Measurements from ENCODE around the gene KRT28. TPM values are rescaled to one million over a fixed set of nuclear protein-coding genes. Genes with fewer than 3 reads are reported as not detected.

KRT28 gene
- total and polyA plus RNA-seq, 2 experiments from 2014 or later, result not detected

GRCh38 chr17:40778461-40778860 is 21.3 kb downstream of the KRT28 start:
- no peaks in the 10 kb centered on the region for H3K79me2 ChIP-seq (ENCODE audit: insufficient read depth)
- TF ChIP-seq EZH2phosphoT487 (IDR thresholded peaks at IDR 0.05; ENCODE audit: insufficient read depth, low read depth) (no peak), EZH2 (IDR thresholded peaks at IDR 0.05; ENCODE audit: insufficient read depth, poor library complexity, severe bottlenecking) (no peak)
- no peak overlapping the region for H2AFZ ChIP-seq
- H3K4me1 ChIP-seq (ENCODE audit: insufficient read depth), result no peaks in the 10 kb centered on the region
- WGBS, 2 experiments (ENCODE audit: low coverage in 1 of 2, low lambda C conversion rate in 2 of 2, missing lambda C conversion rate in 2 of 2), result 29 to 31% methylated on average over 5 of the region's 5 CpGs
- no peaks in the 10 kb centered on the region for H3K9me3 ChIP-seq (ENCODE audit: low read depth)
- no peak overlapping the region for H3K9ac ChIP-seq
- H3K27me3 ChIP-seq (replicated peaks; ENCODE audit: insufficient read depth), result peaks cover 65% of the 10 kb centered on the region
- no peaks in the 10 kb centered on the region for H3K9me2 ChIP-seq (ENCODE audit: insufficient read depth)
- H3K27ac ChIP-seq, result no peak overlapping the region
- no peak overlapping the region for H3K4me3 ChIP-seq
- no peaks in the 10 kb centered on the region for H4K20me1 ChIP-seq (ENCODE audit: insufficient read depth)
- no peaks in the 10 kb centered on the region for H3K36me3 ChIP-seq (ENCODE audit: low read depth)
- in situ Hi-C loops (cut with MboI), result loop anchor here (25.0 kb wide), 1 partner anchor 416 kb away; the partner anchor contains the start of gene GJD3
- DNase-seq, result no peak
- no peak overlapping the region for H3K4me2 ChIP-seq (ENCODE audit: unreplicated experiment)
- no peaks in the 10 kb centered on the region for H3F3A ChIP-seq (ENCODE audit: insufficient read depth)

- WGBS, 2 experiments (ENCODE audit: low coverage in 1 of 2, low lambda C conversion rate in 2 of 2, missing lambda C conversion rate in 2 of 2), result 83 to 85% methylated on average over 3 of the region's 3 CpGs
- Histone ChIP-seq H3K4me1 (ENCODE audit: insufficient read depth) (no peaks in the 10 kb centered on the region), H3K36me3 (ENCODE audit: low read depth) (no peaks in the 10 kb centered on the region), H3K4me2 (ENCODE audit: unreplicated experiment) (no peak overlapping the region), H2AFZ (no peak overlapping the region), H3K9ac (no peak overlapping the region), H4K20me1 (ENCODE audit: insufficient read depth) (no peaks in the 10 kb centered on the region), H3K27ac (no peak overlapping the region), H3K79me2 (ENCODE audit: insufficient read depth) (no peaks in the 10 kb centered on the region), H3K9me2 (ENCODE audit: insufficient read depth) (no peaks in the 10 kb centered on the region), H3K9me3 (ENCODE audit: low read depth) (no peaks in the 10 kb centered on the region), H3K4me3 (no peak overlapping the region), H3F3A (ENCODE audit: insufficient read depth) (no peaks in the 10 kb centered on the region), H3K27me3 (replicated peaks; ENCODE audit: insufficient read depth) (peaks cover 68% of the 10 kb centered on the region)
- no peak for TF ChIP-seq EZH2 (IDR thresholded peaks at IDR 0.05; ENCODE audit: insufficient read depth, poor library complexity, severe bottlenecking)
- no peak for TF ChIP-seq EZH2phosphoT487 (IDR thresholded peaks at IDR 0.05; ENCODE audit: insufficient read depth, low read depth)
- in situ Hi-C loops (cut with MboI), result loop anchor here (25.0 kb wide), 1 partner anchor 416 kb away; the partner anchor contains the start of gene GJD3
- no peak for DNase-seq
These were observed 21.8 kb downstream of the KRT28 start for GRCh38 chr17:40777971-40778370.

GRCh38 chr17:40777459-40777858 is 22.3 kb downstream of the KRT28 start:
- H3K4me2 ChIP-seq (ENCODE audit: unreplicated experiment), result no peak overlapping the region
- in situ Hi-C loops (cut with MboI), result loop anchor here (25.0 kb wide), 1 partner anchor 415 kb away; the partner anchor contains the start of gene GJD3
- 42 to 43% methylated on average over 7 of the region's 7 CpGs for WGBS, 2 experiments (ENCODE audit: low coverage in 1 of 2, low lambda C conversion rate in 2 of 2, missing lambda C conversion rate in 2 of 2)
- TF ChIP-seq EZH2phosphoT487 (IDR thresholded peaks at IDR 0.05; ENCODE audit: insufficient read depth, low read depth), result no peak
- TF ChIP-seq EZH2 (IDR thresholded peaks at IDR 0.05; ENCODE audit: insufficient read depth, poor library complexity, severe bottlenecking), result no peak
- H3K27ac ChIP-seq, result no peak overlapping the region
- H3K9me2 ChIP-seq (ENCODE audit: insufficient read depth), result no peaks in the 10 kb centered on the region
- H3K4me3 ChIP-seq, result no peak overlapping the region
- H3K79me2 ChIP-seq (ENCODE audit: insufficient read depth), result no peaks in the 10 kb centered on the region
- no peaks in the 10 kb centered on the region for H4K20me1 ChIP-seq (ENCODE audit: insufficient read depth)
- H3K4me1 ChIP-seq (ENCODE audit: insufficient read depth), result no peaks in the 10 kb centered on the region
- no peaks in the 10 kb centered on the region for H3K36me3 ChIP-seq (ENCODE audit: low read depth)
- peaks cover 73% of the 10 kb centered on the region for H3K27me3 ChIP-seq (replicated peaks; ENCODE audit: insufficient read depth)
- no peaks in the 10 kb centered on the region for H3K9me3 ChIP-seq (ENCODE audit: low read depth)
- DNase-seq, result no peak
- H3F3A ChIP-seq (ENCODE audit: insufficient read depth), result no peaks in the 10 kb centered on the region
- no peak overlapping the region for H2AFZ ChIP-seq
- H3K9ac ChIP-seq, result no peak overlapping the region

GRCh38 chr17:40775945-40776344 is 23.8 kb downstream of the KRT28 start:
- no peaks in the 10 kb centered on the region for H3F3A ChIP-seq (ENCODE audit: insufficient read depth)
- no peak overlapping the region for H3K9ac ChIP-seq
- 45 to 49% methylated on average over 4 of the region's 4 CpGs for WGBS, 2 experiments (ENCODE audit: low coverage in 1 of 2, low lambda C conversion rate in 2 of 2, missing lambda C conversion rate in 2 of 2)
- no peak overlapping the region for H2AFZ ChIP-seq
- H3K27ac ChIP-seq, result no peak overlapping the region
- no peaks in the 10 kb centered on the region for H3K79me2 ChIP-seq (ENCODE audit: insufficient read depth)
- H3K9me3 ChIP-seq (ENCODE audit: low read depth), result no peaks in the 10 kb centered on the region
- H3K4me3 ChIP-seq, result no peak overlapping the region
- H3K4me2 ChIP-seq (ENCODE audit: unreplicated experiment), result no peak overlapping the region
- in situ Hi-C loops (cut with MboI), result loop anchor here (25.0 kb wide), 1 partner anchor 414 kb away; the partner anchor contains the start of gene GJD3
- DNase-seq, result no peak
- no peaks in the 10 kb centered on the region for H3K4me1 ChIP-seq (ENCODE audit: insufficient read depth)
- peaks cover 88% of the 10 kb centered on the region for H3K27me3 ChIP-seq (replicated peaks; ENCODE audit: insufficient read depth)
- H3K9me2 ChIP-seq (ENCODE audit: insufficient read depth), result no peaks in the 10 kb centered on the region
- H3K36me3 ChIP-seq (ENCODE audit: low read depth), result no peaks in the 10 kb centered on the region
- TF ChIP-seq EZH2 (IDR thresholded peaks at IDR 0.05; ENCODE audit: insufficient read depth, poor library complexity, severe bottlenecking) (no peak), EZH2phosphoT487 (IDR thresholded peaks at IDR 0.05; ENCODE audit: insufficient read depth, low read depth) (no peak)
- no peaks in the 10 kb centered on the region for H4K20me1 ChIP-seq (ENCODE audit: insufficient read depth)

- H3K9me2 ChIP-seq (ENCODE audit: insufficient read depth), result no peaks in the 10 kb centered on the region
- peaks cover 69% of the 10 kb centered on the region for H3K27me3 ChIP-seq (replicated peaks; ENCODE audit: insufficient read depth)
- no peak for DNase-seq
- H3K9me3 ChIP-seq (ENCODE audit: low read depth), result no peaks in the 10 kb centered on the region
- in situ Hi-C loops (cut with MboI), result no loop called here
- no peak within 1 kb of the TSS for H3K9ac ChIP-seq
- H2AFZ ChIP-seq, result no peak within 1 kb of the TSS
- H3K4me2 ChIP-seq (ENCODE audit: unreplicated experiment), result no peak within 1 kb of the TSS
- H3K4me1 ChIP-seq (ENCODE audit: insufficient read depth), result no peaks in the 10 kb centered on the region
- no peaks in the 10 kb centered on the region for H4K20me1 ChIP-seq (ENCODE audit: insufficient read depth)
- H3K79me2 ChIP-seq (ENCODE audit: insufficient read depth), result no peaks in the 10 kb centered on the region
- H3K36me3 ChIP-seq (ENCODE audit: low read depth), result no peaks in the 10 kb centered on the region
- WGBS, 2 experiments (ENCODE audit: low coverage in 1 of 2, low lambda C conversion rate in 2 of 2, missing lambda C conversion rate in 2 of 2), result 51 to 54% methylated on average over 3 of the region's 3 CpGs
- no peak within 1 kb of the TSS for H3K4me3 ChIP-seq
- H3K27ac ChIP-seq, result no peak within 1 kb of the TSS
- TF ChIP-seq EZH2phosphoT487 (IDR thresholded peaks at IDR 0.05; ENCODE audit: insufficient read depth, low read depth) (no peak), EZH2 (IDR thresholded peaks at IDR 0.05; ENCODE audit: insufficient read depth, poor library complexity, severe bottlenecking) (no peak)
- H3F3A ChIP-seq (ENCODE audit: insufficient read depth), result no peaks in the 10 kb centered on the region
These were observed 27.7 kb downstream of the KRT28 start, which contains the start of gene KRT26 for GRCh38 chr17:40772101-40772500. KRT26 (minus strand) TSS chr17:40772201; CDS start chr17:40772113, 88 bp downstream.

All from GM23248 (cell line).